Stimulated activated CD8-positive, alpha-beta memory T cell treated with anti-CD3 and anti-CD28 coated beads, Interleukin-2, amount 100 ng/mL, for 1 hour (primary cell): ENCODE measurements around the gene LEPROT.
"Not testable (repeated sequence)": the region's sequence is repeated elsewhere in the genome, so short reads cannot be mapped to it uniquely, and the experiment has no call there.

ENCODE experiments used
- DNase-seq, 2 donors: peaks; one replicate each; pipeline ENCODE4 v3.0.0-alpha.2; 2020; ENCODE audit warnings: low read depth in 2 of 2

LEPROT gene

GRCh38 chr1:65420590-65421350, at the start of gene LEPROT, which contains the start of gene LEPR:
TSS of gene LEPROT (plus strand) at chr1:65420668. CDS start at chr1:65420725, 57 bp downstream.
TSS of gene LEPR (plus strand) at chr1:65420668. CDS start at chr1:65565566, 144,898 bp downstream.
- no peak for DNase-seq

- no peak for DNase-seq
These were observed 48.9 kb upstream of the LEPROT start for GRCh38 chr1:65371544-65371943.

GRCh38 chr1:65372557-65372956, 47.9 kb upstream of the LEPROT start:
- DNase-seq, result no peak

- DNase-seq, result no peak
These were observed 42.8 kb upstream of the LEPROT start for GRCh38 chr1:65377496-65378246.

- no peak for DNase-seq
These were observed 42.1 kb upstream of the LEPROT start for GRCh38 chr1:65378247-65378946.

- not testable (repeated sequence) for DNase-seq
These were observed 36.0 kb upstream of the LEPROT start for GRCh38 chr1:65384426-65384825.

GRCh38 chr1:65386439-65386838, 34.0 kb upstream of the LEPROT start:
- DNase-seq, result no peak

GRCh38 chr1:65387821-65388220, 32.6 kb upstream of the LEPROT start:
- no peak for DNase-seq

- no peak for DNase-seq
These were observed 31.4 kb upstream of the LEPROT start for GRCh38 chr1:65388908-65389695.

- no peak for DNase-seq
These were observed 28.0 kb upstream of the LEPROT start for GRCh38 chr1:65392497-65392896.

- no peak for DNase-seq
These were observed 27.1 kb upstream of the LEPROT start for GRCh38 chr1:65393347-65393746.

- no peak for DNase-seq
These were observed 26.5 kb upstream of the LEPROT start for GRCh38 chr1:65393928-65394327.

GRCh38 chr1:65395887-65396612, 24.4 kb upstream of the LEPROT start:
- DNase-seq, result no peak

- DNase-seq, result no peak
These were observed 22.4 kb upstream of the LEPROT start for GRCh38 chr1:65398083-65398482.

GRCh38 chr1:65399003-65399402, 21.5 kb upstream of the LEPROT start:
- DNase-seq, result no peak

- no peak for DNase-seq
These were observed 18.9 kb upstream of the LEPROT start for GRCh38 chr1:65401612-65402011.

GRCh38 chr1:65404941-65405340, 15.5 kb upstream of the LEPROT start:
- no peak for DNase-seq

GRCh38 chr1:65407877-65408276, 12.6 kb upstream of the LEPROT start:
- DNase-seq, result no peak

GRCh38 chr1:65409314-65409713, 11.2 kb upstream of the LEPROT start:
- no peak for DNase-seq

- no peak for DNase-seq
These were observed 10.6 kb upstream of the LEPROT start for GRCh38 chr1:65409816-65410326.
